Naive thymus-derived CD8-positive, alpha-beta T cell (primary cell): ENCODE results near the gene ADGRA1. TPM values are rescaled to one million over a fixed set of nuclear protein-coding genes. Genes with fewer than 3 reads are reported as not detected.
A peak's percentile ranks its signal among the peaks of the same experiment; 100 is the strongest.

Experiments used
- ATAC-seq, 2 donors: fragments of 150-1000 bp; cut with Tn5 transposase in 1 of 2; sonication (Bioruptor Pico), chemical (Tn5 transposase) in 1 of 2; 1 replicate in 1 of 2; 2 replicates in 1 of 2; pipeline ENCODE4 v1.10.0; 2021; ENCODE audit warnings: mild to moderate bottlenecking in 2 of 2, moderate library complexity in 2 of 2
- POLR2A ChIA-PET: fragments of 350-600 bp; sonication (Branson Sonifier 250); formaldehyde crosslinking; loops from one replicate; lab custom pipeline; 2021; ENCODE audit warnings: antibody characterized with exemption; lab: Charles Lee
- DNase-seq, 10 donors: peaks; one replicate each; pipeline versions ENCODE4 v3.0.0 to v3.0.0-alpha.2; 2020 to 2022
- H3K27ac Mint-ChIP-seq, 10 donors: one replicate each; pipeline ENCODE4 v1.8.0; 2020 to 2022; ENCODE audit warnings: mild to moderate bottlenecking in 10 of 10, mixed read lengths in 10 of 10, moderate library complexity in 4 of 10, inconsistent platforms in 1 of 10
- H3K27me3 Mint-ChIP-seq, 5 donors: one replicate each; pipeline ENCODE4 v1.8.0; 2021 to 2022; ENCODE audit warnings: mixed read lengths in 5 of 5
- H3K36me3 Mint-ChIP-seq, 3 donors: one replicate each; pipeline ENCODE4 v1.8.0; 2020 to 2022; ENCODE audit warnings: mixed read lengths in 3 of 3, mild to moderate bottlenecking in 2 of 3, inconsistent platforms in 1 of 3
- H3K4me1 Mint-ChIP-seq, 4 donors: one replicate each; pipeline ENCODE4 v1.8.0; 2021 to 2022; ENCODE audit warnings: mixed read lengths in 4 of 4
- H3K4me3 Mint-ChIP-seq, 10 donors: one replicate each; pipeline ENCODE4 v1.8.0; 2020 to 2022; ENCODE audit warnings: mild to moderate bottlenecking in 10 of 10, mixed read lengths in 10 of 10, moderate library complexity in 6 of 10, inconsistent platforms in 1 of 10
- H3K9me3 Mint-ChIP-seq, 9 donors: one replicate each; pipeline ENCODE4 v1.8.0; 2020 to 2022; ENCODE audit warnings: mixed read lengths in 9 of 9, mild to moderate bottlenecking in 3 of 9, inconsistent platforms in 1 of 9, moderate library complexity in 1 of 9
- polyA plus RNA-seq, 3 donors: library from polyadenylated mRNA; unstranded; fragments of 300-500 nt; fragmentation: Illumina TruSeq; gene quantifications; one replicate each; pipeline ENCODE4 v1.2.3, GENCODE V29; 2021
- total RNA-seq, 8 experiments: library from RNA in 2 of 8; stranded (reverse) in 2 of 8; gene quantifications; one replicate each; pipeline ENCODE4 v1.2.3 and lab custom pipeline; 2021 to 2026

Gene ADGRA1
- total and polyA plus RNA-seq, 5 experiments from 2014 or later, result not detected

- no peak overlapping the region for H3K27ac Mint-ChIP-seq
- peaks cover 1 to 9% (median 4%) of the 10 kb centered on the region in 4 donors for H3K4me1 Mint-ChIP-seq
- H3K9me3 Mint-ChIP-seq, result no peaks in the 10 kb centered on the region
- DNase-seq, result no peak
- no peak for ATAC-seq
- H3K27me3 Mint-ChIP-seq, result peaks cover 1 to 28% (median 15%) of the 10 kb centered on the region in 5 donors
- no peaks in the 10 kb centered on the region for H3K36me3 Mint-ChIP-seq
- no peak overlapping the region for H3K4me3 Mint-ChIP-seq
- POLR2A ChIA-PET, result no interaction called here
These were observed 9.0 kb downstream of the ADGRA1 start for GRCh38 chr10:133096616-133097269.

- DNase-seq (no peak), ATAC-seq (no peak)
- Mint-ChIP-seq H3K4me1 (peaks cover 1 to 12% (median 4%) of the 10 kb centered on the region in 4 donors), H3K9me3 (no peaks in the 10 kb centered on the region), H3K27ac (no peak overlapping the region), H3K27me3 (peaks cover 4 to 33% (median 19%) of the 10 kb centered on the region in 5 donors), H3K36me3 (no peaks in the 10 kb centered on the region), H3K4me3 (no peak overlapping the region)
- POLR2A ChIA-PET, result no interaction called here
These were observed 9.7 kb downstream of the ADGRA1 start for GRCh38 chr10:133097418-133097817.

GRCh38 chr10:133097961-133098360 is 10.2 kb downstream of the ADGRA1 start:
- Mint-ChIP-seq H3K4me3 (no peak overlapping the region), H3K27ac (no peak overlapping the region), H3K27me3 (peaks cover 4 to 33% (median 19%) of the 10 kb centered on the region in 5 donors), H3K36me3 (no peaks in the 10 kb centered on the region), H3K9me3 (no peaks in the 10 kb centered on the region), H3K4me1 (peaks cover 1 to 12% (median 4%) of the 10 kb centered on the region in 4 donors)
- DNase-seq (no peak), ATAC-seq (no peak)
- POLR2A ChIA-PET, result no interaction called here

- H3K27ac Mint-ChIP-seq, result no peak overlapping the region
- DNase-seq, result no peak
- H3K4me3 Mint-ChIP-seq, result no peak overlapping the region
- POLR2A ChIA-PET, result no interaction called here
- no peak for ATAC-seq
- peaks cover 4 to 33% (median 19%) of the 10 kb centered on the region in 5 donors for H3K27me3 Mint-ChIP-seq
- H3K36me3 Mint-ChIP-seq, result no peaks in the 10 kb centered on the region
- H3K4me1 Mint-ChIP-seq, result peaks cover 1 to 12% (median 4%) of the 10 kb centered on the region in 4 donors
- H3K9me3 Mint-ChIP-seq, result no peaks in the 10 kb centered on the region
These were observed 10.9 kb downstream of the ADGRA1 start for GRCh38 chr10:133098426-133099124.

- DNase-seq (no peak), ATAC-seq (no peak)
- Mint-ChIP-seq H3K27ac (no peak overlapping the region), H3K9me3 (no peaks in the 10 kb centered on the region), H3K27me3 (peaks cover 4 to 37% (median 19%) of the 10 kb centered on the region in 5 donors), H3K4me1 (peaks cover 1 to 12% (median 4%) of the 10 kb centered on the region in 4 donors), H3K4me3 (no peak overlapping the region), H3K36me3 (no peaks in the 10 kb centered on the region)
- POLR2A ChIA-PET, result interaction anchor here (0.6 kb wide), 1 partner anchor 176 kb away, joined by 3 read pairs; no protein-coding TSS in a partner anchor
These were observed 11.8 kb downstream of the ADGRA1 start for GRCh38 chr10:133099571-133099970.

GRCh38 chr10:133100186-133100585 is 12.5 kb downstream of the ADGRA1 start:
- DNase-seq, result no peak
- Mint-ChIP-seq H3K36me3 (no peaks in the 10 kb centered on the region), H3K4me3 (peak overlapping the region in 1 of 10 donors; percentile 26), H3K9me3 (no peaks in the 10 kb centered on the region), H3K27ac (no peak overlapping the region), H3K4me1 (peaks cover 2 to 12% (median 5%) of the 10 kb centered on the region in 4 donors), H3K27me3 (peaks cover 4 to 37% (median 19%) of the 10 kb centered on the region in 5 donors)
- no peak for ATAC-seq
- POLR2A ChIA-PET, result no interaction called here

GRCh38 chr10:133100706-133101415 is 13.1 kb downstream of the ADGRA1 start:
- H3K27ac Mint-ChIP-seq, result no peak overlapping the region
- H3K9me3 Mint-ChIP-seq, result no peaks in the 10 kb centered on the region
- POLR2A ChIA-PET, result no interaction called here
- ATAC-seq (peak in 1 of 2 donors; percentile 48), DNase-seq (no peak)
- peaks cover 4 to 37% (median 19%) of the 10 kb centered on the region in 5 donors for H3K27me3 Mint-ChIP-seq
- peaks cover 2 to 12% (median 5%) of the 10 kb centered on the region in 4 donors for H3K4me1 Mint-ChIP-seq
- H3K36me3 Mint-ChIP-seq, result no peaks in the 10 kb centered on the region
- H3K4me3 Mint-ChIP-seq, result peak overlapping the region in 4 of 10 donors; percentile 29 to 54 (median 42)

- Mint-ChIP-seq H3K27me3 (peaks cover 4 to 37% (median 19%) of the 10 kb centered on the region in 5 donors), H3K4me1 (peaks cover 2 to 12% (median 5%) of the 10 kb centered on the region in 4 donors), H3K9me3 (no peaks in the 10 kb centered on the region), H3K36me3 (no peaks in the 10 kb centered on the region), H3K27ac (no peak overlapping the region), H3K4me3 (peak overlapping the region in 3 of 10 donors; percentile 39 to 54 (median 49))
- ATAC-seq (no peak), DNase-seq (no peak)
- POLR2A ChIA-PET, result no interaction called here
These were observed 13.7 kb downstream of the ADGRA1 start for GRCh38 chr10:133101416-133101810.

GRCh38 chr10:133102415-133103095 is 14.8 kb downstream of the ADGRA1 start:
- no peak for DNase-seq
- Mint-ChIP-seq H3K36me3 (peaks cover 0 to 7% (median 0%) of the 10 kb centered on the region in 3 donors), H3K9me3 (peaks cover 1 to 11% (median 7%) of the 10 kb centered on the region in 9 donors), H3K4me3 (no peak overlapping the region), H3K4me1 (peaks cover 2 to 12% (median 5%) of the 10 kb centered on the region in 4 donors), H3K27ac (no peak overlapping the region), H3K27me3 (peaks cover 4 to 29% (median 10%) of the 10 kb centered on the region in 5 donors)
- ATAC-seq, result no peak
- POLR2A ChIA-PET, result no interaction called here

GRCh38 chr10:133103311-133103910 is 15.7 kb downstream of the ADGRA1 start:
- Mint-ChIP-seq H3K4me1 (peaks cover 2 to 12% (median 5%) of the 10 kb centered on the region in 4 donors), H3K9me3 (peaks cover 2 to 20% (median 11%) of the 10 kb centered on the region in 9 donors), H3K4me3 (no peak overlapping the region), H3K27me3 (peaks cover 4 to 28% (median 10%) of the 10 kb centered on the region in 5 donors), H3K27ac (no peak overlapping the region), H3K36me3 (peaks cover 0 to 10% (median 0%) of the 10 kb centered on the region in 3 donors)
- ATAC-seq (no peak), DNase-seq (no peak)
- POLR2A ChIA-PET, result no interaction called here

- ATAC-seq, result no peak
- H3K27me3 Mint-ChIP-seq, result peaks cover 4 to 28% (median 13%) of the 10 kb centered on the region in 5 donors
- DNase-seq, result no peak
- peaks cover 2 to 29% (median 12%) of the 10 kb centered on the region in 9 donors for H3K9me3 Mint-ChIP-seq
- peak overlapping the region in 1 of 10 donors; percentile 24 for H3K27ac Mint-ChIP-seq
- no peak overlapping the region for H3K4me3 Mint-ChIP-seq
- POLR2A ChIA-PET, result no interaction called here
- H3K4me1 Mint-ChIP-seq, result peaks cover 2 to 12% (median 5%) of the 10 kb centered on the region in 4 donors
- H3K36me3 Mint-ChIP-seq, result peaks cover 0 to 10% (median under 1%) of the 10 kb centered on the region in 3 donors
These were observed 16.6 kb downstream of the ADGRA1 start for GRCh38 chr10:133104068-133104962.
